Ovary (tissue), 9 donors: ENCODE results near the gene XRCC3. TPM values are rescaled to one million over a fixed set of nuclear protein-coding genes. Genes with fewer than 3 reads are reported as not detected.

ENCODE experiments used
- DNase-seq, 5 donors: peaks; one replicate each; pipeline ENCODE4 v3.0.0-alpha.2; 2019 to 2020
- H3K27ac ChIP-seq, 2 donors: fragments of 200-600 bp; one replicate each; pipeline versions ENCODE4 v1.5.1 to v1.8.0; 2019 to 2022
- H3K27me3 ChIP-seq: fragments of 200-600 bp; one replicate; pipeline ENCODE4 v1.8.0; 2022
- H3K36me3 ChIP-seq: fragments of 200-600 bp; sonication (generic); one replicate; pipeline ENCODE4 v1.5.1; 2019
- H3K4me1 ChIP-seq: one replicate; pipeline ENCODE4 v1.8.1; 2013; ENCODE audit warnings: mild to moderate bottlenecking, moderate library complexity; ENCODE audit not compliant: insufficient read depth
- H3K4me3 ChIP-seq: fragments of 200-600 bp; sonication (generic); one replicate; pipeline ENCODE4 v1.5.1; 2017
- H3K9me3 ChIP-seq, 2 donors: fragments of 200-600 bp in 1 of 2; sonication (generic) in 1 of 2; one replicate each; pipeline versions ENCODE4 v1.5.1 to v1.8.1; 2013 to 2019; ENCODE audit warnings: mild to moderate bottlenecking in 1 of 2, moderate library complexity in 1 of 2
- EP300 ChIP-seq: sonication (generic); formaldehyde crosslinking; IDR thresholded peaks from one replicate; pipeline ENCODE4 v1.6.1; 2017; ENCODE audit warnings: antibody characterized with exemption
- POLR2A ChIP-seq: fragments of 450-650 bp; IDR thresholded peaks from one replicate; pipeline ENCODE4 v1.6.1; 2017; ENCODE audit warnings: antibody characterized with exemption, mild to moderate bottlenecking, moderate library complexity
- WGBS, 3 donors: extraction: QIAGEN DNeasy Blood & Tissue Kit in 1 of 3; methylation state at CpG; one replicate each; pipeline versions ENCODE4 v1.1.5 to v1.1.7; 2013 to 2017; 5-methylcytosine and 5-hydroxymethylcytosine counted together
- intact Hi-C, 4 donors: fragments of 100-400 bp; cut with DNase I; formaldehyde crosslinking; loops; one replicate each; pipeline versions ENCODE4 v1.11.0 to v1.15.1; 2022 to 2023
- polyA plus RNA-seq, 2 donors: library from polyadenylated mRNA; stranded (reverse); fragments of 200-250 nt in 1 of 2; fragments of 350-450 nt in 1 of 2; fragmentation: Illumina TruSeq in 1 of 2; extraction: RNeasy Lipid Tissue Mini Kit (QIAGEN cat#74804) in 1 of 2; gene quantifications; one replicate each; pipeline ENCODE4 v1.2.3, GENCODE V29; 2013 to 2014
- total RNA-seq, 7 donors: library from RNA; depleted of rRNA in 2 of 7; stranded (reverse); fragments of >200 nt in 2 of 7; fragmentation: NEBNext Ultra II Directional in 3 of 7; extraction: Animal tissue kit (Norgen Biotek cat#: 25700) in 3 of 7; gene quantifications; one replicate each; pipeline versions ENCODE4 v1.1.0 to v1.2.4, GENCODE V29; 2016 to 2023
- TF ChIP-seq, protein P1 (sequence below), 3 donors: fragments of 450-650 bp in 2 of 3; fragments of 200-600 bp in 1 of 3; IDR thresholded peaks; one replicate each; pipeline versions ENCODE4 v1.5.1 to v1.8.0; 2016 to 2022; ENCODE audit warnings: antibody characterized with exemption in 3 of 3, mild to moderate bottlenecking in 1 of 3
- donor health status: DM: no; HTN: no; CAD: no; lungs with moderate emphysema.
- donor health status: DM: no; HTN: no; CAD: no.
- donor health status: Bipolar disorder and iron deficiency.
- donor health status: DM: yes; HTN: yes; CAD: no.
- donor health status: DM: no; HTN: no; CAD: no.
- donor health status: DM: yes; HTN: yes; CAD: no.

The XRCC3 gene
- total and polyA plus RNA-seq, 9 donors = 1.4 to 8.5 (median 3.7) TPM

DNA sequence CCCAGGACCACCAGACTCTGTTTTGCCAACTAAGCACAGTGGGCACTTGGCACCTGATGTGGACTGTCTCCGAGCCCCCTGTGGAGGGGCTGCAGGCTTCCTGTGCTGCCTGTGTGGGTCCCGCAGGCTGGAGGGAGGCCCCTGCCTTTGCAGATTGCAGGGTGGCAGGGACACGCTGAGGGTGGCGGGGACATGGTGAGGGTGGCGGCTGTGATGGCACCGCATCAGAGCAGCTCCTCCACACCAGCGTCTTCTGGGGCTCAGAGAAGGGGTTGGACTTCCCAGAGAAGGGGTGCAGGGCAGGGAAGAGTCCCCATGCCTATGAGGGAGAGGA, 8.5 kb upstream of the XRCC3 start:
- TF ChIP-seq, protein P1, sequence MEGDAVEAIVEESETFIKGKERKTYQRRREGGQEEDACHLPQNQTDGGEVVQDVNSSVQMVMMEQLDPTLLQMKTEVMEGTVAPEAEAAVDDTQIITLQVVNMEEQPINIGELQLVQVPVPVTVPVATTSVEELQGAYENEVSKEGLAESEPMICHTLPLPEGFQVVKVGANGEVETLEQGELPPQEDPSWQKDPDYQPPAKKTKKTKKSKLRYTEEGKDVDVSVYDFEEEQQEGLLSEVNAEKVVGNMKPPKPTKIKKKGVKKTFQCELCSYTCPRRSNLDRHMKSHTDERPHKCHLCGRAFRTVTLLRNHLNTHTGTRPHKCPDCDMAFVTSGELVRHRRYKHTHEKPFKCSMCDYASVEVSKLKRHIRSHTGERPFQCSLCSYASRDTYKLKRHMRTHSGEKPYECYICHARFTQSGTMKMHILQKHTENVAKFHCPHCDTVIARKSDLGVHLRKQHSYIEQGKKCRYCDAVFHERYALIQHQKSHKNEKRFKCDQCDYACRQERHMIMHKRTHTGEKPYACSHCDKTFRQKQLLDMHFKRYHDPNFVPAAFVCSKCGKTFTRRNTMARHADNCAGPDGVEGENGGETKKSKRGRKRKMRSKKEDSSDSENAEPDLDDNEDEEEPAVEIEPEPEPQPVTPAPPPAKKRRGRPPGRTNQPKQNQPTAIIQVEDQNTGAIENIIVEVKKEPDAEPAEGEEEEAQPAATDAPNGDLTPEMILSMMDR (IDR thresholded peaks at IDR 0.05) = no peak
- TF ChIP-seq POLR2A (no peak), EP300 (no peak)
- WGBS, 3 donors = 70 to 77% (median 70%) methylated on average over 7 of the region's 7 CpGs
- H3K27ac ChIP-seq = peak overlapping the region; percentile 57 to 65
- H3K4me3 ChIP-seq = no peak overlapping the region
- DNase-seq = no peak
- peaks cover 24% of the 10 kb centered on the region for H3K4me1 ChIP-seq
- H3K27me3 ChIP-seq = no peaks in the 10 kb centered on the region
- no peaks in the 10 kb centered on the region for H3K36me3 ChIP-seq
- intact Hi-C loops = no loop called here
- H3K9me3 ChIP-seq = no peaks in the 10 kb centered on the region

DNA sequence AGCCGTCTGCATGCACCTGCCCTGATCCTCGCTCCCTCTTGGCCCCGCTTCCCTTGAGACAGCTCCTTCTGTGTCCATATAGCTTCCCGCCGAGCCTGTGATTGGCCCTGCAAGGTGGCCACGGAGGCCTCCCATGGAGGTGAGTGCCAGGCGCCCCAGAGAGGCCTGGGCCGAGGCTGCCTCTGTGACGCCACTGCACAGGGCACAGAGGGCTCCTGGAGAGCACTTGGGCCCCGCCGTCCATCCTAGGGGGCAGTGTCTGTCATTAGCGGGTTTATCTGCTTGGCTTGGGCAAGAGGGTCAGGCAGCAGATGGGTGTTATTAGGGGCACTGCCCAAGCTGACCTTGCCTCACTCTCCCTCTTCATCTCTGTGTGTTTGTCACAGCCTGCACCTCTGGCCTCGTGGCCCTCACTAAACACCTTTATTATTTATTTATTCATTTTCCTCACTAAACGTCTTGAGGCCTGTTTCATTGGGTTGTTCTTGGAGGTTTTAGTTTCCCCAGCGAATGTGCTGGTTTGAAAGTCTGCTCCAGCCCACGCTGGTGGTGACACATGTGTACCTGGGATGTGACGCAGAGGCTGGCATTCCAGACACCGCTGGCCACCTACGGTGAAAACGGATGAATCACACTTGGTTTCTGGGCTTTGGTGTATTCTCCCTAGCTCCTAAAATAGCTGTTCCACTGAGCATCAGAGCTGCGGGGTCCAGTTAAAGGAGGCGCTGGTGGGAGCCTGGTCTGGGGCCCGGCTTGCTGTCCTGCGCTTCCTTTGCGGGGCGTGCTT, 6.3 kb upstream of the XRCC3 start:
- TF ChIP-seq EP300 (no peak), POLR2A (no peak)
- TF ChIP-seq, protein P1 (IDR thresholded peaks at IDR 0.05) = no peak
- WGBS, 3 donors = 87 to 88% (median 87%) methylated on average over 26 of the region's 26 CpGs
- H3K4me3 ChIP-seq = no peak overlapping the region
- intact Hi-C loops = no loop called here
- H3K4me1 ChIP-seq = peaks cover 33% of the 10 kb centered on the region
- H3K36me3 ChIP-seq = no peaks in the 10 kb centered on the region
- no peaks in the 10 kb centered on the region for H3K9me3 ChIP-seq
- no peak for DNase-seq
- no peak overlapping the region for H3K27ac ChIP-seq
- H3K27me3 ChIP-seq = no peaks in the 10 kb centered on the region

DNA sequence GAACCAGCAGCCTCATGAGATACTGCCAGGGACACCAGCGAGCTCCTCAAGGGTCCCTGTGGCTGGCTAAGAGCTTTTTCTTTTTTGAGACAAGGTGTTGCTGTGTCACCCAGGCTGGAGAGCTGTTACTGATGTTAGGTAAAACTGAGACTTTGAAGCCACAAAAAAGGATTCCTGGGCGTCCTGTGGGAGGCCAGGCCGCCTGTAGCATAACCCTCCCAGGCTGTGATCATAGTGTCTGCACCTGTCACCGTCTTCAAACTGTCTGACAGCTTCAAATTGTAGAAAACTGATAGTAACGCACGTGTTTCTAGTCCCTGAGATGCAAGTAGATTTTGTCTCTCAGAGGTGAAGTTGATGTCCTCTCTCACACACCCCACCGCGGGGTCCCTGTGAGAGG, 4.5 kb upstream of the XRCC3 start:
- 90 to 93% (median 90%) methylated on average over 8 of the region's 8 CpGs for WGBS, 3 donors
- peaks cover 31% of the 10 kb centered on the region for H3K4me1 ChIP-seq
- no peaks in the 10 kb centered on the region for H3K9me3 ChIP-seq
- no peak overlapping the region for H3K27ac ChIP-seq
- intact Hi-C loops = loop anchor here in 1 of 4 donors (5.0 kb wide), 1 partner anchor 92 kb away; the partner anchor contains the start of gene KLC1
- no peaks in the 10 kb centered on the region for H3K36me3 ChIP-seq
- no peak for TF ChIP-seq POLR2A
- no peaks in the 10 kb centered on the region for H3K27me3 ChIP-seq
- DNase-seq = no peak
- no peak overlapping the region for H3K4me3 ChIP-seq

DNA sequence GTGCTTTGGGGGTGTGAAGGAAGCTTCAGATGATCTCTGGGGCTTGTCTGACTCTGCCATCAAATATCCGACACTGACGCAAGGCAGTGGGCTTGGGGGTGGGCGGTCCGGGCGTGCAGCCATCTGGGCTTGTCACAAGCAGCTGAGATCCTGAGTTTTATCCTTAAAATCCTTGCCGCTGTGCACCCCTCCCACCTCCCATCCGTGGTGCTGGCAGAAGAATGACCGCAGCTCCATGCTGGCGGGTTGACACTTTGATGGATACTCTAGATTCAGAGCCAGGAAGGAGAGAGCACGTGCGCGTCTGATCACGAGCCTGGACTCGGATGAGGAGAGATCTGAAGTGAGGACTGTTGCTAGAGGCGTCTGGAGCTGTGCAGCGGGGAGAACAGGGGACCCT, 3.3 kb upstream of the XRCC3 start:
- TF ChIP-seq EP300 (no peak), POLR2A (no peak)
- TF ChIP-seq, protein P1 (IDR thresholded peaks at IDR 0.05) = no peak

DNA sequence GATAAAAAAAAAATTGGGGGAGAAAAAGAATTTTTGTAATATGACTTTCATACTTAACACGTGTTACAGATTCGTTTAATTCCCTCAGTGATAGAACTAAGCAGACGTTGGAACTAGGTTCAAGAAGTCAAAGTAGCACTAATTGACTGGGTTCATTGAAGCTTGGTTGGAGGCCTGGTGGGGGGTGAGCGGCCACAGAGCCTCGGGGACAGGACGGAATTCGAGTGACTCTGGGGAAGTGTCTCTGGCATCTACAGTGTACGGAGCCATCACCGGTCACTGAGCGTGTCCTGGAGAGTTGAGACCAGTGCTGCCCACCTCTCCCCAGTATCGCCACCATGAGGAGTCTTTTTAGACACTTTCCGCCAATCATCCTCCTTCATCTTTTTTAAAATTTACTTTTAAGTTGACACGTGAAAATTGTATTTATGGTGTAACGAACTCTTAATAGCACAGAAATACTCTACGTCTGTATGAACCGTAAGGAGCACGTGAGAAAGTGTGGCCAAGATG, 1.7 kb upstream of the XRCC3 start:
- DNase-seq = no peak
- no peak for TF ChIP-seq EP300
- TF ChIP-seq, protein P1 (IDR thresholded peaks at IDR 0.05) = no peak
- no peak for TF ChIP-seq POLR2A
- intact Hi-C loops = loop anchor here in 1 of 4 donors (5.0 kb wide), 1 partner anchor 90 kb away; the partner anchor contains the start of gene KLC1
- peaks cover 25% of the 10 kb centered on the region for H3K4me1 ChIP-seq
- H3K27ac ChIP-seq = no peak overlapping the region
- H3K4me3 ChIP-seq = peak overlapping the region; percentile 65
- 71 to 73% (median 72%) methylated on average over 17 of the region's 17 CpGs for WGBS, 3 donors
- no peaks in the 10 kb centered on the region for H3K9me3 ChIP-seq
- no peaks in the 10 kb centered on the region for H3K27me3 ChIP-seq
- no peaks in the 10 kb centered on the region for H3K36me3 ChIP-seq

More for the DNA sequence above, 3.3 kb upstream of the XRCC3 start:
- intact Hi-C loops = loop anchor here in 1 of 4 donors (5.0 kb wide), 1 partner anchor 91 kb away; the partner anchor contains the start of gene KLC1
- Histone ChIP-seq H3K36me3 (no peaks in the 10 kb centered on the region), H3K4me3 (no peak overlapping the region), H3K9me3 (no peaks in the 10 kb centered on the region), H3K27me3 (no peaks in the 10 kb centered on the region), H3K27ac (no peak overlapping the region), H3K4me1 (peaks cover 21% of the 10 kb centered on the region)
- DNase-seq = peak in 1 of 5 donors; percentile 55
- WGBS, 3 donors = 29 to 36% (median 31%) methylated on average over 16 of the region's 16 CpGs
